GM21737 (cell line): ENCODE measurements around the gene SLC22A15.
"Not testable (repeated sequence)": the region's sequence is repeated elsewhere in the genome, so short reads cannot be mapped to it uniquely, and the experiment has no call there.

Source experiments
- ATAC-seq: cut with Tn5 transposase; IDR thresholded peaks from one replicate; pipeline ENCODE4 v1.9.1; 2021; ENCODE audit warnings: mild to moderate bottlenecking, moderate library complexity; ENCODE audit not compliant: unreplicated experiment

Gene SLC22A15

GRCh38 chr1:115980998-115981993 lies 5.0 kb downstream of the SLC22A15 start:
- no peak for ATAC-seq

GRCh38 chr1:115982400-115982799 lies 6.1 kb downstream of the SLC22A15 start:
- ATAC-seq = no peak

GRCh38 chr1:115983584-115983983 lies 7.3 kb downstream of the SLC22A15 start:
- no peak for ATAC-seq

GRCh38 chr1:115987623-115988022 lies 11.3 kb downstream of the SLC22A15 start:
- ATAC-seq = no peak

- ATAC-seq = no peak
Measured at GRCh38 chr1:115988953-115989352, 12.6 kb downstream of the SLC22A15 start.

- ATAC-seq = no peak
Measured at GRCh38 chr1:115989699-115990098, 13.4 kb downstream of the SLC22A15 start.

- no peak for ATAC-seq
Measured at GRCh38 chr1:115991909-115992308, 15.6 kb downstream of the SLC22A15 start.

- not testable (repeated sequence) for ATAC-seq
Measured at GRCh38 chr1:115997921-115998320, 21.6 kb downstream of the SLC22A15 start.

- no peak for ATAC-seq
Measured at GRCh38 chr1:116001739-116002487, 25.6 kb downstream of the SLC22A15 start.

- no peak for ATAC-seq
Measured at GRCh38 chr1:116002781-116003420, 26.6 kb downstream of the SLC22A15 start.

- ATAC-seq = no peak
Measured at GRCh38 chr1:116003823-116004222, 27.5 kb downstream of the SLC22A15 start.

GRCh38 chr1:116006486-116006964 lies 30.2 kb downstream of the SLC22A15 start:
- ATAC-seq = peak; percentile 85

GRCh38 chr1:116008656-116009390 lies 32.5 kb downstream of the SLC22A15 start:
- ATAC-seq = no peak

- ATAC-seq = no peak
Measured at GRCh38 chr1:116012716-116013115, 36.4 kb downstream of the SLC22A15 start.

GRCh38 chr1:116015679-116016078 lies 39.4 kb downstream of the SLC22A15 start:
- no peak for ATAC-seq

GRCh38 chr1:116018007-116018406 lies 41.7 kb downstream of the SLC22A15 start:
- ATAC-seq = no peak

- ATAC-seq = no peak
Measured at GRCh38 chr1:116019653-116020253, 43.4 kb downstream of the SLC22A15 start.

- ATAC-seq = peak; percentile 80
Measured at GRCh38 chr1:116020668-116021272, 44.5 kb downstream of the SLC22A15 start.

- ATAC-seq = no peak
Measured at GRCh38 chr1:116024626-116025025, 48.3 kb downstream of the SLC22A15 start.

GRCh38 chr1:116026631-116027030 lies 50.3 kb downstream of the SLC22A15 start:
- ATAC-seq = no peak
